Colonic mucosa (tissue), 4 donors: Measurements from ENCODE around the gene PLD2. TPM values are rescaled to one million over a fixed set of nuclear protein-coding genes. Genes with fewer than 3 reads are reported as not detected.

Experiments
- DNase-seq: peaks from one replicate; pipeline ENCODE4 v3.0.0-alpha.2; 2020
- H3K27ac ChIP-seq: fragments of 200-600 bp; one replicate; pipeline ENCODE4 v1.8.0; 2021
- H3K27me3 ChIP-seq: fragments of 200-600 bp; one replicate; pipeline ENCODE4 v1.8.0; 2021
- H3K36me3 ChIP-seq: fragments of 200-600 bp; one replicate; pipeline ENCODE4 v1.8.0; 2021
- H3K4me1 ChIP-seq: fragments of 200-600 bp; one replicate; pipeline ENCODE4 v1.8.0; 2021; ENCODE audit warnings: mild to moderate bottlenecking
- H3K4me3 ChIP-seq: fragments of 200-600 bp; one replicate; pipeline ENCODE4 v1.8.0; 2021
- H3K9ac ChIP-seq, 2 donors: one replicate each; pipeline ENCODE4 v1.7.0; 2013; ENCODE audit warnings: control low read depth in 2 of 2, low read depth in 2 of 2, low read length in 2 of 2
- H3K9me3 ChIP-seq: fragments of 200-600 bp; one replicate; pipeline ENCODE4 v1.8.0; 2021
- CTCF ChIP-seq: fragments of 200-600 bp; IDR thresholded peaks from one replicate; pipeline ENCODE4 v1.8.0; 2022; ENCODE audit warnings: antibody characterized with exemption, mild to moderate bottlenecking
- intact Hi-C: fragments of 100-400 bp; cut with DNase I; formaldehyde crosslinking; loops from one replicate; pipeline ENCODE4 v1.14.1; 2022
- total RNA-seq, 2 donors: library from RNA; stranded (reverse); fragmentation: NEBNext Ultra II Directional in 1 of 2; extraction: Animal tissue kit (Norgen Biotek cat#: 25700) in 1 of 2; gene quantifications; one replicate each; pipeline ENCODE4 v1.2.1, GENCODE V29; 2021
- donor health status: healthy.
- donor health status: DM: no; HTN: no; CAD: no.
- donor health status: DM: no; HTN: no; CAD: no.

Gene PLD2
- total RNA-seq, 2 donors from 2014 or later = 18.8 to 28.3 TPM

- Histone ChIP-seq H3K4me3 (no peak overlapping the region), H3K27ac (no peak overlapping the region), H3K4me1 (no peaks in the 10 kb centered on the region), H3K9ac (no peak overlapping the region), H3K9me3 (no peaks in the 10 kb centered on the region), H3K36me3 (no peaks in the 10 kb centered on the region), H3K27me3 (no peaks in the 10 kb centered on the region)
- no peak for DNase-seq
- intact Hi-C loops = no loop called here
- TF ChIP-seq CTCF = no peak
These were observed 63.9 kb downstream of the PLD2 start for GRCh38 chr17:4870855-4871254.

GRCh38 chr17:4872786-4873185, 65.8 kb downstream of the PLD2 start:
- no peak for TF ChIP-seq CTCF
- Histone ChIP-seq H3K9me3 (no peaks in the 10 kb centered on the region), H3K27ac (no peak overlapping the region), H3K27me3 (no peaks in the 10 kb centered on the region), H3K9ac (no peak overlapping the region), H3K4me1 (no peaks in the 10 kb centered on the region), H3K36me3 (no peaks in the 10 kb centered on the region), H3K4me3 (no peak overlapping the region)
- intact Hi-C loops = no loop called here
- no peak for DNase-seq

Other genes starting within 250 kb of the PLD2 start
- gene GGT6, start 246.6 kb upstream of the PLD2 start, total RNA-seq = 100 to 1,000 TPM; 158 to 163 TPM
- gene SMTNL2, start 222.6 kb upstream of the PLD2 start, total RNA-seq = under 1 TPM in 1 of 2 donors, not detected in 1; 0.27 TPM
- under 1 TPM in 1 of 2 donors, not detected in 1; 0.13 TPM for gene ALOX15, start 165.5 kb upstream of the PLD2 start, total RNA-seq
- gene PELP1, start 103.0 kb upstream of the PLD2 start, total RNA-seq = 10 to 100 TPM; 24.8 to 66.4 TPM
- 10 to 100 TPM; 41.0 to 42.8 TPM for gene ARRB2, start 96.5 kb upstream of the PLD2 start, total RNA-seq
- 10 to 100 TPM; 21.3 to 28.0 TPM for gene MED11, start 75.7 kb upstream of the PLD2 start, total RNA-seq
- 1 to 10 TPM in 1 of 2 donors, under 1 TPM in 1; 0.89 to 1.2 TPM for gene ZMYND15, start 67.3 kb upstream of the PLD2 start, total RNA-seq
- 10 to 100 TPM; 41.8 to 44.1 TPM for gene CXCL16, start 67.2 kb upstream of the PLD2 start, total RNA-seq
- gene TM4SF5, start 35.3 kb upstream of the PLD2 start, total RNA-seq = 10 to 100 TPM; 15.1 to 37.7 TPM
- 1 to 10 TPM in 1 of 2 donors, under 1 TPM in 1; 0.91 to 2.0 TPM for gene VMO1, start 20.8 kb upstream of the PLD2 start, total RNA-seq
- gene GLTPD2, start 18.2 kb upstream of the PLD2 start, total RNA-seq = under 1 TPM; 0.35 to 0.40 TPM
- gene PSMB6, start 11.0 kb upstream of the PLD2 start, total RNA-seq = 100 to 1,000 TPM in 1 of 2 donors, 10 to 100 TPM in 1; 97.5 to 171 TPM
- gene MINK1, start 26.2 kb downstream of the PLD2 start, total RNA-seq = 100 to 1,000 TPM; 172 to 215 TPM
- 1 to 10 TPM in 1 of 2 donors, under 1 TPM in 1; 0.74 to 1.8 TPM for gene C17orf107, start 92.4 kb downstream of the PLD2 start, total RNA-seq
- 1 to 10 TPM in 1 of 2 donors, not detected in 1; 1.1 TPM for gene CHRNE, start 95.9 kb downstream of the PLD2 start, total RNA-seq
- not detected for gene GP1BA, start 125.1 kb downstream of the PLD2 start, total RNA-seq
- gene SLC25A11, start 132.9 kb downstream of the PLD2 start, total RNA-seq = 100 to 1,000 TPM in 1 of 2 donors, 10 to 100 TPM in 1; 73.1 to 116 TPM
- gene RNF167, start 133.1 kb downstream of the PLD2 start, total RNA-seq = 100 to 1,000 TPM in 1 of 2 donors, 10 to 100 TPM in 1; 92.1 to 120 TPM
- gene PFN1, start 141.4 kb downstream of the PLD2 start, total RNA-seq = 1,000 to 10,000 TPM in 1 of 2 donors, 100 to 1,000 TPM in 1; 839 to 1,278 TPM
- 10 to 100 TPM in 1 of 2 donors, 1 to 10 TPM in 1; 3.8 to 17.6 TPM for gene ENO3, start 144.0 kb downstream of the PLD2 start, total RNA-seq
- gene SPAG7, start 160.7 kb downstream of the PLD2 start, total RNA-seq = 10 to 100 TPM; 47.7 to 56.4 TPM
- gene CAMTA2, start 180.5 kb downstream of the PLD2 start, total RNA-seq = 10 to 100 TPM; 39.8 to 52.6 TPM
- gene INCA1, start 190.4 kb downstream of the PLD2 start, total RNA-seq = 1 to 10 TPM; 1.6 to 4.2 TPM
- gene KIF1C, start 190.8 kb downstream of the PLD2 start, total RNA-seq = 100 to 1,000 TPM; 195 to 291 TPM
- gene SLC52A1, start 228.3 kb downstream of the PLD2 start, total RNA-seq = 1 to 10 TPM; 1.7 to 2.6 TPM